AG09319 (cell line): Measurements from ENCODE around the gene KRTDAP.

Source experiments
- DNase-seq: peaks from one replicate; pipeline ENCODE4 v3.0.0-alpha.2; 2010; ENCODE audit warnings: low read depth; ENCODE audit errors: extremely low read depth
- TF ChIP-seq, protein P1 (sequence below): IDR thresholded peaks from 2 replicates; pipeline ENCODE4 v1.5.1; 2011; ENCODE audit warnings: low read depth, mild to moderate bottlenecking, inconsistent platforms, low read length, moderate library complexity

KRTDAP gene

DNA sequence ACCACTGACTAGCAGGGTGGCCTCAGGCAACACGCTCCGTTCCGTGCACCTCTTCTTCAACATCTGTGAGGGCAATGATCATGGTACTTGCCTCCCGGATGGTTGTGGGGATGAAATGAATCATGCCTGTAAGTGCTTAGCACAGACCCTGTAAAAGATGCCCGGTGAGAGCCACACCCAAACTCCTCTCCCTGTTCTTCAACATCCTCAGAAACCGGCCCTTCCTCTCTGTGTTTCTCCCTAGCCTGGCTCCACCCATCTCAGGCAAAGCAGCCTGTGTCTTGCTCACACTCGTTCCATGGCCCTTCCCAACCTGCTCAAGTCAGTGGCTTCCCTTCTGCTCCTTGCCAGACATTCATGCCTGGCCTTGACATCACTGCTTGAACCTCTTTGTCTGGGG lies 29.0 kb upstream of the KRTDAP start:
- TF ChIP-seq, protein P1, sequence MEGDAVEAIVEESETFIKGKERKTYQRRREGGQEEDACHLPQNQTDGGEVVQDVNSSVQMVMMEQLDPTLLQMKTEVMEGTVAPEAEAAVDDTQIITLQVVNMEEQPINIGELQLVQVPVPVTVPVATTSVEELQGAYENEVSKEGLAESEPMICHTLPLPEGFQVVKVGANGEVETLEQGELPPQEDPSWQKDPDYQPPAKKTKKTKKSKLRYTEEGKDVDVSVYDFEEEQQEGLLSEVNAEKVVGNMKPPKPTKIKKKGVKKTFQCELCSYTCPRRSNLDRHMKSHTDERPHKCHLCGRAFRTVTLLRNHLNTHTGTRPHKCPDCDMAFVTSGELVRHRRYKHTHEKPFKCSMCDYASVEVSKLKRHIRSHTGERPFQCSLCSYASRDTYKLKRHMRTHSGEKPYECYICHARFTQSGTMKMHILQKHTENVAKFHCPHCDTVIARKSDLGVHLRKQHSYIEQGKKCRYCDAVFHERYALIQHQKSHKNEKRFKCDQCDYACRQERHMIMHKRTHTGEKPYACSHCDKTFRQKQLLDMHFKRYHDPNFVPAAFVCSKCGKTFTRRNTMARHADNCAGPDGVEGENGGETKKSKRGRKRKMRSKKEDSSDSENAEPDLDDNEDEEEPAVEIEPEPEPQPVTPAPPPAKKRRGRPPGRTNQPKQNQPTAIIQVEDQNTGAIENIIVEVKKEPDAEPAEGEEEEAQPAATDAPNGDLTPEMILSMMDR = no peak
- DNase-seq = no peak

DNA sequence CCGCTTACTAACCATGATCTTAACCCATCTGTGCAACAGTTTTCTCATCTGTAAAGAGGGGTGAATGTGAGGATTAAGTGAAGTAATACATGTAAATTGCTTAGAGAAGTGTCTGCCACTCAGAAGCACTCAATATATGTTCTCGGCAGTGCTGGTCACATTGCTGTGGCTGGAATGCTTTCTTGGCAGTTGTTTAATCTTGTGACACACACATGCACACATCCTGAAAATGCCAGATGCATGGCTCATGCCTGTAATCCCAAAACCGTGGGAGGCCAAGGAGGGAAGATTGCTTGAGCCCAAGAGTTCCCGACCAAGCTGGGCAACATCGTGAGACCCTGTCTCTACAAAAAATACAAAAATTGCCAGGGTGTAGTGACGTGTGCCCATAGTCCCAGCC lies 28.0 kb upstream of the KRTDAP start:
- DNase-seq = peak; percentile 79

DNA sequence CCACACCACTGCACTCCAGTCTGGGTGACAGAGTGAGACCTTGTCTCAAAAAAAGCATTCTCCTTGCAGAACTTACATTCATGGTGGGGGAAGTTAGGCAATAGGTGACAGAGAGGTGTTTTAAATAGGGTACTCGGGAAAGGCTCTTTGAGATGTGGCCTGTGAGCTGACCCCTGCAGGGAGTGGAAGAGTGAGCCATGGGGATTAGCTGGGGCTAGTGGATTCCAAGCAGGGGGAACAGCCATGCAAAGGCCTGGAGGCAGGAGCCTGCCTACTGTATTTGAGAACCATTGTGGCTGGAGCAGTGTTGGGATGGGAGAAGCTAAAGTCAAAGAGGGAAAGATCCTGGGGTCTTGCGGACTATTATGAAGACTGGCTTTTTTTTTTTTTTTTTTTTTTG lies 27.1 kb upstream of the KRTDAP start:
- DNase-seq = no peak
- TF ChIP-seq, protein P1 = no peak

More for the DNA sequence above, 28.0 kb upstream of the KRTDAP start:
- TF ChIP-seq, protein P1 = no peak

DNA sequence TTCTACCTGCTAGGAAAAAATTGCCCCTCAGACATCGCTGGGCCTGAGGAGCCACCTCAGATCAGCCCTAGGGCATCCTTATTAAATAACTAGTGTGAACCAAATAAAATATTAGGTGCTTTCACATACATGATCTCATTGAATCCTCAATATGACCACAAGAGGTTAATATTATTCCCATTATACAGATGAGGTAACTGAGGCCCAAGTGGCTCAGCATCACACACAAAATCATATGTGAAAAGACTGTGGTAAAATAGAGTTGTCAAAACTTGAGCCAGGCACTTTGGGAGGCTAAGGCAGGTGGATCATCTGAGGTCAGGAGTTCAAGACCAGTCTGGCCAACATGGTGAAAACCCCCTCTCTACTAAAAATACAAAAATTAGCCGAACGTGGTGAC lies 26.0 kb upstream of the KRTDAP start:
- TF ChIP-seq, protein P1 = no peak
- no peak for DNase-seq

DNA sequence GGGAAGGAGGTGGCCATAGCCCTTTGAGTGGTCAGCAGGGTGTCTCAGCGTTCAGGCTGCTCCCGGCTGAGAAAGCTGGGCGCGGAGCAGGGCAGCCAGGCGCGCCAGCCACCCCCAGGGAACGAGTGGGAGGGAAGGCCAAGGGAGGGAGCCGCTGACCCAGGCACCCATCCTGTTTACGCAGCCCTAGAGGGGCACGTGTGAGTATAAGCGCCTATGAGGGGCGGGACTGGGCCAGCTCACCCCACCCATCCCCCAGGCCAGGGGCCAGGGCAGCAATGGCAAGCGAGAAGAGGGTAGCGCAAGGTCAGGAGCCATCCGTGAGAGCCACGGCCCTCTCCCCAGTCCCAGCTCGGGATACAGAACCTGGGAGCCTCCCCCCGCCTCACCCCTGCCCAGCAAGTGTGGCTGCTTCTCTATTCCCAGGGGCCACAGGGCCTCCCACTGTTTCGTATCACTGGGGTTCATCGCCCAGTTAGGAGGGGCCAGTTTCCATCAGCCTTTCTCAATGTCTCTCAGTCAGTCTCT lies 24.1 kb upstream of the KRTDAP start:
- DNase-seq = no peak
- TF ChIP-seq, protein P1 = no peak

DNA sequence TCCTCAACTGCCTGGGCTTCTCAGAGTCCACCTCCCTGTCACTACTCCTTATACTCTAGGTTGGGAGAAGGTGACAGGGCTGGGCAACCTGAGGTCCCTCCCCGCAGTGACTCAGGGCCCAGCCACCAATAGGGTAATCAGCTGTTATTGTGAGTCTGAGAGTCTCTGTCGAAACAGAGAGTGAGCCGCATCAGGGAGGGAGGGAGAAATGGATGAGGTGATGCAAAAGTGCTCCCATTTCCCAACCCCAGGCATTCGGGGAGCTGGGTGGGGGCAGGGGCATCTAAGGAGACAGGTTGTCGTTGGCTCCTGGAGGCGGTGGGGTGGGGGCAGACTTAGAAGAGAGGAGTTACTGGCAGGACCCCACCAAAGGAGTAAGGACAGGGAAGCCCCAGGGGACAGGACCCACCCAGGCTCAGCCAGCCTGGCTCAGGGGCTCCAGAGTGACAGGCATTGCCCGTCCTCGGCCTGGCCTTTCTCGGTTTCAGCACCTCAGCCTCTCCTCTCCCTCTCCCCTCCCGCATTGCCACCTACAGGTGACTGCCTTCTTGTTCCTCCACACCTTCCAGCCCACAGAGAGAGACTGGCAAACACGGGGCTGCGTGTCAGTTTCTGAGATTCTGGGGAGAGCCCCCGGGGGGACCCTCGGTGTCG lies 23.5 kb upstream of the KRTDAP start, which contains the start of gene DMKN:
TSS of gene DMKN (minus strand) at position 22 of the 654 bp plus-strand sequence. CDS start 174 bp downstream, outside the sequence.
- no peak for DNase-seq

More for the DNA sequence above, 23.5 kb upstream of the KRTDAP start, which contains the start of gene DMKN:
- TF ChIP-seq, protein P1 = no peak; the same call in 1 of the 2 replicates
